GM18861 (cell line): ENCODE measurements around the gene PRAMEF11.

Source experiments
- ATAC-seq: cut with Tn5 transposase; IDR thresholded peaks from one replicate; pipeline ENCODE4 v1.9.1; 2021; ENCODE audit not compliant: unreplicated experiment

Gene PRAMEF11

GRCh38 chr1:12774801-12775345, 56.3 kb downstream of the PRAMEF11 start:
- no peak for ATAC-seq
